Measurements from ENCODE around the gene PRKG2.
A peak's percentile ranks its signal among the peaks of the same experiment; 100 is the strongest.

DNA sequence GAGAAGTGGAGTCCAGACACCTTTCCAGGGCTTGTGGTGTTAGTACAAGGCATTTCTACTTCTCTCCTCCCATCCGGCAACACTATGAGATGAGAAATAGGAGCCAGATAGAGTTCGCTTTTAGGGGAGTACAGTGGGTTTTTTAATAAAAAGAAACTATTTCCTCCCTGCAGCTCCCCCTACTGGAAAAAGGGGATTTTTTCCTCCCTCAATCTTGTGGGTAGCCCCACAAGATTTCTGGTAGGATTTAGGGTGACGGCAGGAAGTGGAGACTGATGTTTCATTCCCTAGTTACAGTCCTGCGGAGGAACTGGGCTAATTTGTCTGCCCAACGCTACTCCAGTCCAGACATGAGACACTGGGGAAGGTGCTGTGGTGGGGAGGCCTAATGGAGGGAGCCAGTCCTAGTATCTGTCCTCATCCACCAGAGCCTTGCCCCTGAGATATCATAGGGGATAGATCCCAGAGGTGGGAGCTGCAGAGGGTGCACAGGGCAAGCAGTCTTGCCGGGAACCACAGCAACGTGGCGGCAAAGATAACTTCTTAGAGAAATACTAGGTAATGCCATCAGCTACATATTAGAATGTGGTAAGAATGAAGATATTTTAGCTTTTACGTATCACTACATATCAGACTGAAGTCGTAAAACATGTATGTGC lies 45.5 kb upstream of the PRKG2 start:
- TF ChIP-seq, protein P1, sequence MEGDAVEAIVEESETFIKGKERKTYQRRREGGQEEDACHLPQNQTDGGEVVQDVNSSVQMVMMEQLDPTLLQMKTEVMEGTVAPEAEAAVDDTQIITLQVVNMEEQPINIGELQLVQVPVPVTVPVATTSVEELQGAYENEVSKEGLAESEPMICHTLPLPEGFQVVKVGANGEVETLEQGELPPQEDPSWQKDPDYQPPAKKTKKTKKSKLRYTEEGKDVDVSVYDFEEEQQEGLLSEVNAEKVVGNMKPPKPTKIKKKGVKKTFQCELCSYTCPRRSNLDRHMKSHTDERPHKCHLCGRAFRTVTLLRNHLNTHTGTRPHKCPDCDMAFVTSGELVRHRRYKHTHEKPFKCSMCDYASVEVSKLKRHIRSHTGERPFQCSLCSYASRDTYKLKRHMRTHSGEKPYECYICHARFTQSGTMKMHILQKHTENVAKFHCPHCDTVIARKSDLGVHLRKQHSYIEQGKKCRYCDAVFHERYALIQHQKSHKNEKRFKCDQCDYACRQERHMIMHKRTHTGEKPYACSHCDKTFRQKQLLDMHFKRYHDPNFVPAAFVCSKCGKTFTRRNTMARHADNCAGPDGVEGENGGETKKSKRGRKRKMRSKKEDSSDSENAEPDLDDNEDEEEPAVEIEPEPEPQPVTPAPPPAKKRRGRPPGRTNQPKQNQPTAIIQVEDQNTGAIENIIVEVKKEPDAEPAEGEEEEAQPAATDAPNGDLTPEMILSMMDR (IDR thresholded peaks at IDR 0.05): peak; percentile 66
- no peak for TF ChIP-seq ZFX (IDR thresholded peaks at IDR 0.05; ENCODE audit: borderline replicate concordance)

All from 22Rv1 (cell line).